EL (cell line): ENCODE results near the gene GPR156.
A peak's percentile ranks its signal among the peaks of the same experiment; 100 is the strongest.
"Not testable (repeated sequence)": the region's sequence is repeated elsewhere in the genome, so short reads cannot be mapped to it uniquely, and the experiment has no call there.

Experiments used
- DNase-seq: peaks from one replicate; pipeline ENCODE4 v3.0.0-alpha.2; 2016

Gene GPR156

DNA sequence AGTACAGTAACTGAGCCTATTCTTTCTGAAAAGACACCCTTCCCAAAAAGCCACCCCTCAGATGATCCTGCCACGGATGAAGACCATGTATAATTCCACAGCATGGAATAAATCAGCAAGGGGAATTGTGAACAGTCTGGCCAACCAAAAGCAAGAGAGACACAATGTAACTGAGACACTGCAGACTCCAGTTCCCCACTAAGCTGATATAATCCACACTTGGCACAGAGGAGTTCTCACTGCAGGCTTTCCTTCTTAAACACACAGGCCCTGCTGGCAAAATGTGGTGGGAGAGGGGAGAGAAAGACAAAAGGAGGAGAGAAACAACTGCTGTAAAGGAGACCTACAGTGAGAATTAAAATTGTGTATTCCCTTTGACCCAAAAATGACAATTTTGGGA is 12.7 kb downstream of the GPR156 start:
- DNase-seq = no peak

DNA sequence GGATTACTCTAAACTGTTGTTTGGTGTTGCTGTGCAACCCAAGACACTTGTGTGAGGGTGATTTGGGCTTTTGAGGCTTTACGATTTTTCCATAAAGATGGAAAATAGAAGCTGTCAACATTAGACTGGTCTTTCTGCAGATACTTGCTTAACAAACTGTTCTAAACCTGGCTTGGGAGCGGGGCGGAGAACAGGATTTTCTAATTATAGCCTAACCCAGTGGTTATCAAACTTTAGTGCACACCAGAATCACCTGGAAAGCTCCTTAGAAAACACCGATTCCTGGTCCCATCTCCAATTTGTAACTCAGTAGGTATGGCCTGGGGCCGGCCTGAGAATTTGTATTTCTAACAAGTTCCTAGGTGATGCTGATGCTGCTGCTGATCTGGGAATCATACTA is 19.0 kb downstream of the GPR156 start:
- no peak for DNase-seq

DNA sequence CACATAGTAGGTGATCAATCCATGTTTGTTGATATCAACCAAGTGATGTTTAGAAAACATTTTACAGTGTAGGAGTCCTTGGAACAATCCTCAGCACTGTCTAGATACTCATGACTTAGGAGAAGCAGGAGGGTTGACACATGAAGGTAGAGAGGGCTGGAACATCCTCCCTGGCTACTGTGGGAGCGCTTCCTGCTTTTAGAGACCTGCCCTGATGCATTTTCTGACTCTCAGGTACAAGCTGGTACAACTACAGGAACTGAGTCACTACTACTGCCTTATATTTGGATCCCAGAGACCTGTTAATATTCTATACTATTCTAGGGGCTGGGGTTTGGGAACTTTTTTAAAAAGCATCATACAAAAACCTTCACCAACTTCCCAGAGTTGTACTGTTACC is 20.1 kb downstream of the GPR156 start:
- DNase-seq = no peak

DNA sequence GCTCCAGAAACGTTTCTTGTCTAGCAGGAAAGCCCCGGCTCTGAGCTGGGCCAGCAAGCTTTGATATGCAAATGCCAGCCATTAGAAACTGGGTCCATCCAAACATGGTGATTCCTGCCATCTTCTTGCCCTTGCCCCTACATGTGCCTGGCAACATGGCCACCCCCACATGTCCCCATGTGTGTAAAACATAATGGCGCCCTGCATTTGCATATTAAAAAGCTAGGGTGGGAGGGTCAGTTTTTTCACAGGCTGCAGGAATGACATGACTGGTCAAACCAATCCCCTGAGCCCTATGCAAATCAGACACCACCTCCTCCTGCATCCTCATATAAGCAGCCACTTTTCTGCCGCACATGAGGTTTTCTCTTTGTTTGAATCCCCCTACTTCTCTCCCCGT is 21.2 kb downstream of the GPR156 start:
- no peak for DNase-seq

DNA sequence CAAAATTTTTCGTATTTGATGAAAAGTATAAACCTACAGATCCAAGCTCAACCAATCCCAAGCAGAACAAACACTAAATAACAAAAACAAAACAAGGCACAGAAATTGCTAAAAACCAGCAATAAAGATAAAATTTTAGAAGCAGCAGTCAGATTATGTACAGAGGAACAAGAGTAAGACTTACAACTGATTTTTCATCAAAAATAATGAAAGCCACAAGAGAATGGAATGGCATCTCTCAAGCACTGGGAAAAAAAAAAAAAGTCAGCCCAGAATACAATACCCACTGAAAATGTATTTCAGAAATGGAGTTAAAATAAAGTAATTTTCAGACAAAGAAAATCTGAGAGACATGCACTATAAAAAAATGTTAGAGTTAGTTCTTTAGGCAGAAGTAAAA is 27.0 kb downstream of the GPR156 start:
- DNase-seq = no peak

DNA sequence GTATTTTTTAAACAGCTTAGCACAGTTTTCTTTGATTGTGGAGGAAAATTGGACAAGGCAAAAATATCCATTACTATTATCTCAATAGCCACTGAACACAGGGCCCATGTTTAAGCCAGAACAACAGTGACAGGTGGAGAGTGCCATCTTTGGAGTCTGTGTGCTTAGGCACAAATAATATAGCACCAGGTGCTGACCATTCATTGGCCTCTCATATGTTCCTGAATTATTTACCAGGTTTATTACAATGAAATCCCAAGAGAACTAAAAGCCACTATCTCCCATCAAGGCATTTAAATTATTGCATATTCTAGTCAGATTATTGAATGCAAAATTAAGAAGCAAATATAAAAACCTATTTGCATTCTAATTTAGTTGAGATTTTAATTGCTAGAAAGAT is 39.6 kb downstream of the GPR156 start:
- no peak for DNase-seq

DNA sequence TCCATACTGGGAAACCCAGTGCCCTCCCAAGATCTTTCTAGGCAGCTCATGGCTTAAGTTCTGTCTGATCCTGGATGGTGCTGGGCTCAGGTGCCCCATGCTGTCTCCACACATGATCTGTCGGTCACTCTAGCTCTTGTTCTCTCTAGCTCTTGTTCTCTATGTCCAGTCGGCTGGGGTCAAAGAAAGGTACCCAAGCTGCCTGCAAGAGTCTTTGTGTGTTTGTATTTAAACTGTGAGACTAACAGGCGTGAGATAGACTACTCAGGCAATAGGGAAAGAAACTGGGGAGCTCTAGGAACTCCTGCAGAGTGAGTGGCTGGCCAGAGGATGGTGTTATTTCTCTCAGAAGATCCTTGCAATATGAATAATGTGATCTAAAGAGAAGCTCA is 40.2 kb downstream of the GPR156 start:
- no peak for DNase-seq

DNA sequence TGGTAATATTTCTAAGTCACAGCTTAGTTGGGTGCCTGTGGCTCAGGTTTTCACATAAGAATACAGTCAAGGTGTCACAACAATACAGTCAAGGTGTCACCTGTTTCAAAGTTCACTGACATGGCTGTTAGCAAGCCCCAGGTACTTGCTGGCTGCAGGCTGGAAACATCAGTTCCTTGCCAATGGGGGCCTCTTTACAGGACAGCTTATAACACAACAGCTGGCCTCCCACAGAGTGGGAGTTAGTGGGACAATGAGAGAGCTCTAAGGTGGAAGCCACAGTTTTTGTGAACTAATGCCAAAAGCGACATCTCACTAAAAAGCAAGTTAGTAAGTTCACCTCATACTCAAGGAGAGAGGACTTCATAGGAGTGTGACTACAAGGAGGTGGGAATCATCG is 45.4 kb downstream of the GPR156 start:
- no peak for DNase-seq

DNA sequence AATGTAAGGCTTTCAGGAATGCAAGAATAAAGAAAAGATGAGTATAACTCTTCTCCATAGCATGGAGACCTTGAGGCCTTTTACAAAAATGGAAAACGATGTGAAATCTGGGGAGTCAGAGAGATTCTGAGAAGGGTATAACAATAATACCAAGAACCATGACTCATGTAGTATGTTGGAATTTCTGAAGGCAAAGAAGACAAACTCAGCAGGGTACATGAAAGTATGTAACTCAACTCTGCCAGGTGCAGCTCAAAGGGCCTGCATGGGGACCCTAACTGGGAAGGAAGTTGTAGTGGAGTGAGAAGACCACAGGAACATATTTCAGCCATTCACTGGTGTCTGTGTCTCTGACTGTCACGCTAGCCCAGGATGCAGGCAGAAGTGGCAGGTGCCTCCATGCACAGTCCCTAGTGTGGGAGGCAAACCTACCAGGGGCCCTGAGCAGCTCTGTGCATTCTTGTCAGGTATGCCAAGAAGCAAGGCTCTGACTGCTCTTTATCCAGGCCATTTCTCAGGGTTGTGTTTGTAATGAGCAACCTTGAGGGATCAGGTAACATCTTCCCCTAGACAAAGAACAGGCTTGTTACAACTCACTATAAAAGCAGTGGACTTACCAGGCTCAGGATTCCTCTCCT is 57.2 kb downstream of the GPR156 start:
- DNase-seq = no peak

DNA sequence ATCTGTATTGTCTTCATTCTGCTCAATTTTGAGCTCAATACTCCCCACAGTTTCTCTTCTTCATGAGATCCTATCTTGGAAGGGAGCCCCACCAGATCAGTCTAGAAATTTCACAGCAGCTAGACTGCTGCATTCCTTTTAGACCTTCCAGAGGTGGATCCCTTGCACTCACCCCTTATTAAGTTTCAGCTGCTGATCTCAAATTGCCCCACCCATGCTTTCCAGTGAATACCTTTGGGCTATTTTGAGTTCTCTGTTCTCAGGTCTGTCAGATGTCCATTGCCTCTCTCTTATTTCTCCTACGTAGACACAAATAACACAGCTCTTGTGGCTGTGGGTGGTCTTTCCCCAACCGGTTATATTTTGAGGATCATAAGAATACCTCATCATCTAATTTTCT is 60.8 kb downstream of the GPR156 start:
- no peak for DNase-seq

DNA sequence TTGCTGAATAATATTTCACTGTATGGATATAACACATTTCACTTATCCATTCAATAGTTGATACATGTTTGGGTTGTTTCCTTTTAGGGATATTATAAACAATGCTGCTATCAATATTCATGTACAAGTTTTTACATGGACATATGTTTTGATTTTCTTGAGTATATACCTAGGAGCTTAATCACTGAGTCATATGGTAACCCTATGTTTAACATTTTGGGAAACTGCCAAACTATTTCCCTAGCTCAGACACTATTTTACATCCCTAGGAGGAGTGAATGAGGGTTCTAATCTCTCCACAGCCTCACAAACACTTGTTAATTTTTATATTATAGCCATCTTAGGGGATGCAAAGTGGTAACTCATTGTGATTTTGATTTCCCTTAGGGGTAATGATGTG is 66.0 kb downstream of the GPR156 start:
- no peak for DNase-seq

DNA sequence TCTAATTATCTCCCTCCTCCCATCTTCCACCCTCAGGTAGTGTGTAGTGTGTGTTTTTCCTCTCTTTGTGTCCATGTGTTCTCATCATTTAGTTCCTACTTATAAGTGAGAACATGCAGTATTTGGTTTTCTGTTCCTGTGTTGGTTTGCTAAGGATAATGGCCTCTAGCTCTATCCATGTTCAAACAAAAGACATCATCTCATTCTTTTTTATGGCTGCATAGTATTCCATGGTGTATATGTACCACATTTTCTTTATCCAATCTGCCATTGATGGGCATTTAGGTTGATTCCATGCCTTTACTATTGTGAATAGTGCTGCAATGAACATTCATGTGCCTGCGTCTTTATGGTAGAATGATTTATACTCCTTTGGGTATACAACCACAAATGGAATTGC is 68.4 kb downstream of the GPR156 start:
- not testable (repeated sequence) for DNase-seq

DNA sequence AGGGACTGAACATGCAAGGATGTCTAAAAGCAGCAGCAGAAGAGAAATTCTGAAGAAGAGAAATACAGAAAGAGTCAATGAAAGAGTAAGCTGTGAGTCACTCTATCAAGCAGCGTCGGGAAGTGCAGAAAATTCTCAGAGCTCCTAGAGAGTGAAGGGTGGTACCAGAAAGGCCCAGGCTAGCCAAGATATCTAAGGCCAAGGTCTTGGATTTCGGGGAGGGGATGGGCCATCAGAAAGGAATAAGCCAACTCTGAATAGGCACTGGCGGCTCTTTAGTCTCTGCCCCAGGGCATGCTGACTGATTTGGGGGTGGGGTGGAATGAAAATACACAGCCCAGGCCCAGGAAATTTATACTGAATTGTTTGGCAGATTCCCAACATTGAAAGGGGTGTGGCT is 70.8 kb downstream of the GPR156 start:
- DNase-seq = no peak

DNA sequence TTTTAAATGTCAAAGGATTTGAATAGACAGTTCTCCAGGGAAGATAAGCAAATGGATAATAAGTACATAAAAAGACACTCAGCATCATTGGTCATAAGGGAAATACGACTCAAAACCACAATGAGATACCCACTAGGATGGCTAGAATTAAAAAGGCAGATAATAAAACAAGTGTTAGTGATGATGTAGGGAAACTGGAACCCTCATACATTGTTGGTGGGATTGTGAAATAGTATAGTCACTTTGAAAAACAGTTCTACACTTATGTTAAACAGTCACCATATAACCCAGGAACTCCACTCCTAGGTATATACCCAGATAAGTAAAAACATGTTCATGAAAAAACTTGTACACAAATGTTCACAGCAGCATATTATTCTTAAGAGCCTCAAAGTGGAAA is 72.5 kb downstream of the GPR156 start:
- no peak for DNase-seq

DNA sequence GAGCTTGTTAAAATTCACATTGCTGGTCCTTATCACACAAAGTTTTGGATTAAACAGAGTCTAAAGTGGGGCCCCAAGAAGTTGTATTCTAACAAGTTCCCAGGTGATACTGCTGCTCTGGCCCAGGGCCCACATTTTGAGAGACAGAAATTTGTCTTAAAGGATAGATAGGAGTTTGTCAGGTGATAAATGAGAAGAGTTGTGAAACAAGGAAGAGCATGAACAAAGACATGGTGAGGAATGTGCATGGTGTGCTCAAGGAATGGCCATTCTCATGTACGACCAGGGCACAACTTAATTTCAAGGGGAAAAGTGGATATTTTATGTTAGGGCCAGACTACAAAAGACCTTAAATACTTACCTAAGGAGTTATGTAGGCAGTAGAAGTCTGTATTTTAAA is 75.6 kb downstream of the GPR156 start:
- DNase-seq = no peak

DNA sequence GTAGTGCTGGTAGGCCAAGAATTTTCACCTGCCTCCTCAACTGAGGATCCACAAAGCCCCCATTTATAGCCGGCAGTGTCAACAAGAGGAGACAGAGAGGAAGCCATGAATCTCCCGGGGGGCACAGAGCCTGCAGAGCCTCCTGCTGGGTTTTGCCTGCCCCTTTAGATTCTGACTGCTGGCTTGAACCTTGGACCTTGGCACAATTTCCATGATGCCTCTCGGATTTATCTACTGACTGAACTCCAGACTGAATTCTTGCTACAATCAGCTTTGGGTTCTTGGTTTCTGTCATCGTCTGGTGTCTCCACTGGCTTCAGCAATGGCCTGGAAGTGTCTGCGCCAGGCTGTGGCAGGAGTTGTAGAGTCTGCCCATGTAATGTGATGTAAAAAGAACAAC is 80.7 kb downstream of the GPR156 start:
- DNase-seq = no peak

DNA sequence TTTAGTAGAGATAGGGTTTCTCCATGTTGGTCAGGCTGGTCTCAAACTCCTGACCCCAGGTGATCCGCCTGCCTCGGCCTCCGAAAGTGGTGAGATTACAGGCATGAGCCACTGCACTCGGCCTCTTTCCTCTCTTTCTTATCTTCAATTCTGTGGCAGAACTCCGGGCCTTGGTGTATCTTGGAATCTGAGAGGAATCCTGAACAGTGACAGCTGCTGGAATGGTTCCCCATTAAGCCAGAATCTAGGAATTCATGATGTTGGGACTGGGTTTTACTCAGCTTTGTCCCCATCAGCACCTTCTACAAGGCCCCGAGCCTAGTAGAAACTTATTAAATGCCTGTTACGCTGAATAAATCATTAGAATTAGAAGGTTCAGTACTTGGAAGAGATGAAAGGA is 81.4 kb downstream of the GPR156 start:
- DNase-seq = no peak

DNA sequence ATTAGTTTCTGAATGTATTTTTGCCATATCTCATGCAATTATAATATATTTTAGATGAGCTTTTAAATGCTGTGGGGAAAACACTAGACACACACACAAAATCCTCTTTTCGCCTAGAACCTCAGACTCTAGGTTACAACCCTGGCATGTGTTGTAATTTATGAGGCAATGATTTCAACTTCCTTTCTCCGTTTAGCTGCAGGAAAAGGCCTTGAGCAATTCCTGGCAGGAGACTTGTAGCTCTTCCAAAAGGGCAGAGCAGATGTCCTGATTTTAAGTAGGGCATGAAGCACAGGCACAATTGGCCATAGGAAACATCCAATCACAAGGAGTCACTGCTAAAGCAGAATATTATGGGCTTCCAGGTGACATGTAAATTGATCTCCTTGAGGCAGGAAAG is 82.0 kb downstream of the GPR156 start:
- peak; percentile 78 for DNase-seq

DNA sequence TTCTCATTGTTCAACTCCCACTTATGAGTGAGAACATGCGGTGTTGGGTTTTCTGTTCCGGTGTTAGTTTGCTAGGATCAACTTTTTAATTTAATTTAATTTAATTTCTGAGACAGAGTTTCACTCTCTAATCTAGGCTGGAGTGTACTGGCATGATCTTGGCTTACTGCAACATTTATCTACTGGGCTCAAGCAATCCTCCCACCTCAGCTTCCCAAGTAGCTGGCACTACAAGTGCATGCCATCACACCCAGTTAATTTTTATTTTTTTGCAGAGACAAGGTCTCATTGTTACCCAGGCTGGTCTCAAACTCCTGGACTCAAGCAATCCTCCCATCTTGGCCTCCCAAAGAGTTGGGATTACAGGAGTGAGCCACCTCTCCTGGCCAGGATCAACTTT is 82.7 kb downstream of the GPR156 start:
- DNase-seq = no peak

DNA sequence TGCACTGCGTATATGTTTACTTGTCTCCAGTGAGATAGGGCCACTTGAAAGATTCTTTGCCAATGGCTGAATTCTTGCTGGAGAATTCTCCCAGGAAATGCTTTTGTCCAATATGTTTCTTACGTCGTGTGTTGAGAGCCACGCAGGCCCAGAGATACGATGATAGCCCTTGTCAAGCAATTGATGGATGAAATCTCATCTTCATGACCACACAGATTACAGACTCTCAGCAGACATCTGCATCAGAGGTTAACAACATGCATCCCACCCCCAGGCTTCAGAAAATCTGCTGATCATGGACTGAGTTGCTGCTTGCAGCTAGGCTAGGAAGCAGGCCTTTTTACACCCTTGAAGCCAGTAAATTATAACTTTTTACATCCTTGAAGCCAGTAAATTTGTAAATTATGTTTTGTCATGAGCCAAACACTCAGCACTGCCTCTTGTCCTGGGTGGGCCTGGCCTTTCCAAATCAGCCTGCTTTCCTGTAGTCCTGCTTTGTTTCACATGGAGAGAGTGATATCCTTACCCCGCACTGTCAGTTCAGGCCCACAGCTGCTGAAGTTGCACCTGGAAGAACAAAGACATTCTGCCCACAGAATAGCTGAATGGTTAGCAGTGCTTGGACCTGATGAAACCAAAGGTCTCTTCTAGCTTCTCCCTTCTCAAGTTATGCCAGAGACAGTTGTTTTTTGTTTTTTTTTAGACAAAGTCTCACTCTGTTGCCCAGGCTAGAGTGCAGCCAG is 84.4 kb downstream of the GPR156 start:
- no peak for DNase-seq

DNA sequence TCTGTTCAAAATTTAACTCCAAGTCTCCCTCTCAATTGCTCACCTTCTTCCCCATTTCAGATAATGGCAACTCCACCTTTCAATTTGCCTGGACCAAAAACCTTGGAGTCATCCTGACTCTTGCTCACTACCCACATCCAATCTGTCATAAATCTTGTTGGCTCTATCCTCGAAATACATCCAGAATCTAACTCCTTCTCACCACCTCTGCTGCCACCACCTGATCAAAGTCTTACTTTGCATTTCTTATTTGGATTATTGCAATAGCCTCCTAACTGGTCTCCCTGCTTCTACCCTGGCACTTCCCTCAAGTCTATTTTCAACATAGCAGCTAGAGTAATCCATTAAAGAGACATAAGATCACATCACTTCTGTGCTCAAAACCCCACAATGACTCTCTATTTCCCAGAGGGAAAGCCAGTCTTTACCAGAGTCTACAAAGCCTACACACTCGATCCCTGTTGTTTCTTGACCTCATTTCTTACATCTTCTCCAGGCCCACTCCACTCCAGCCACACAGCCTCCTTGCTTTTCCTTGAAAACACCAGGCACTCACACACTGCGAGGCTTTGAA is 86.6 kb downstream of the GPR156 start:
- peak; percentile 48 for DNase-seq

DNA sequence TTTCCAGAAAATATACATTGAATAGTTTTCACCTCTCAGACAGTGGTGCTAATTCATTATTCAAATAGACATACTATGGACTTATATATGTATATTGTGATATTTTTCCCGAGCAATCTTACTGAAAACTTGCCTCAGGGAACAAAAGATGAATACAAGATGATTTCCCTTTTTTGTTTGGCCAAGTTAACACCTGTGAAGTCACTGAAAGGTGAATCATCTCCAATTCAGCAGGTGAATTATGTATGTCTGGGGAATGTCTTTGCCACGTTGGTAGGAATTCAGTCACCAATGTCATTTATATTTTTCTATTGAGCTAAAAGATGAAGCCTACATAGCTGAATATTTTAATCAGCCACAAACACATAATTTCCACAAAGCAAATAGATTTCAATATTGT is 88.2 kb downstream of the GPR156 start:
- no peak for DNase-seq

DNA sequence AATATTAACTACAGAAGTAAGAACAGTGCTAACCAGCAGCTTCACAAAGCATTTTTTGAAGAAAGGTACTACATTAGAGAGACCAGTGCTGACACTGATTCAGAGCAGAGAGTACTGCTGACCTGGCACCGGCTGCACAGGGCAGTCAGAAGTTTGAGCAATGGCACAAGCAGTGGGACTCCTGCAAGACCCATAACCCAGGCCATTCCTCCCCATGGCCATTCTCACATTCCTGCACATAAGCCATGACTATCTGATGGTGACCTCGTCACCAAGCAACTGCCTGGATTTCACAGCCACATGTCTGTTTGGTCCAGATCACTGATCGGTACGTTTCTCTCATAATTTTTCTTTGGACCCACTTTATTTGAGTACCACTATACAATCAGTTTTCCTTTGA is 88.7 kb downstream of the GPR156 start:
- DNase-seq = no peak

DNA sequence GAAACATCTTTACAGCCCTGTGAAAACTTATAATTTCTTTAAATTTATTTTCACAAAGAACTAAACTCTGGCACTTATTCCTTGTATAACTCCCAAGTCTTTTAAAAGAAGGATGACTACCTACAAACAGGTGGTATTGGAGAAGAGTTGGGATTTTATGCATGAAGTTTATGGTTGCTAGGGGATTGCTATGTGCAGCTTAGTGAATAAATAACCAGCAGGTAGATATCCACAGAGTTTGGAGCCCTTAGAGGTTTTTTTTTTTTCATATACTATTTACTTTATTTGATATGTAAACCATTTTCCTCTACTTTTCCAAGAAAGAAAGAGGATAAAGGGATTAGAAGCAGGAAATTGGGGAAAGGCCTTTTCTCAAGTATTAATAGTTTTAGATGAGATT is 91.5 kb downstream of the GPR156 start:
- DNase-seq = no peak

DNA sequence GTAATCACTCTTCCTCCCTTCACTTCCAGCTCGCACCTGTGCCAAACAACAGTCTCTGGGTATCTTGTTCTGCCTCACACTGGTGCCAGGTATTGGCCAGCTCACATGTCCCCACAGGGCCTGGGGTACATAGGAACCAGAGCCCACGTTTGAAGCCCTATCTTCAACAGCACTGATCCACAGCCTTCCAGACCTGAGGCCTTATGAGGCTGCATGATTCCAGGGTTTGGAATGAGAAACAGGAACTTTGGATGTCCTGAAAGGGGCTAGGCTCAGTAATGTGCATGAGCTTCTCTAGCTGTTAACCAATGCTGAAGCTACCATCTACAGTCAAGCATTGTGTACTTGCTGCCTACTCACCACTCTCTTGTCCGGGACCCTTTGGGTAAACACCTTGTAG is 92.4 kb downstream of the GPR156 start:
- DNase-seq = peak; percentile 17
